WTC11 (cell line): ENCODE measurements around the gene MUC12. TPM values are rescaled to one million over a fixed set of nuclear protein-coding genes. Genes with fewer than 3 reads are reported as not detected.
"Not testable (repeated sequence)": the region's sequence is repeated elsewhere in the genome, so short reads cannot be mapped to it uniquely, and the experiment has no call there.

Source experiments
- ATAC-seq: fragments of 200-7000 bp; cut with Tn5 transposase; 2 replicates; pipeline ENCODE4 v1.10.0; 2021; ENCODE audit warnings: mild to moderate bottlenecking, moderate library complexity
- Bru-seq: library from RNA; stranded (reverse); fragments of 400-500 nt; gene quantifications from one replicate; lab custom pipeline; 2021; lab: Mats Ljungman, UMichigan
- CTCF ChIA-PET: fragments of 300-600 bp; sonication (Branson Sonifier 250); formaldehyde crosslinking; loops from one replicate; lab custom pipeline; 2021; ENCODE audit warnings: antibody characterized with exemption; lab: Charles Lee
- POLR2A ChIA-PET: fragments of 350-600 bp; sonication (Branson Sonifier 250); formaldehyde crosslinking; loops from one replicate; lab custom pipeline; 2021; ENCODE audit warnings: antibody characterized with exemption; lab: Charles Lee
- DNase-seq: peaks from one replicate; pipeline ENCODE4 v3.0.0; 2021; ENCODE audit warnings: low spot score
- H3K27ac Mint-ChIP-seq: 2 replicates; pipeline ENCODE4 v1.8.0; 2021; ENCODE audit warnings: mixed read lengths
- H3K27me3 Mint-ChIP-seq: 2 replicates; pipeline ENCODE4 v1.8.0; 2021; ENCODE audit warnings: low read depth, mild to moderate bottlenecking, moderate library complexity, mixed read lengths
- H3K36me3 Mint-ChIP-seq: 2 replicates; pipeline ENCODE4 v1.8.0; 2021; ENCODE audit warnings: mixed read lengths
- H3K4me1 Mint-ChIP-seq: 2 replicates; pipeline ENCODE4 v1.8.0; 2022; ENCODE audit warnings: mixed read lengths
- H3K4me3 Mint-ChIP-seq: 2 replicates; pipeline ENCODE4 v1.8.0; 2021; ENCODE audit warnings: mild to moderate bottlenecking, moderate library complexity, mixed read lengths
- H3K9me3 Mint-ChIP-seq: 2 replicates; pipeline ENCODE4 v1.8.0; 2021; ENCODE audit warnings: mixed read lengths
- AFF4 ChIP-seq: sonication (generic); formaldehyde crosslinking; IDR thresholded peaks from 2 replicates; pipeline ENCODE4 v1.8.1; 2023; ENCODE audit warnings: mild to moderate bottlenecking, missing genetic modification reagents, borderline replicate concordance
- ATF6 ChIP-seq: sonication (generic); formaldehyde crosslinking; IDR thresholded peaks from 2 replicates; pipeline ENCODE4 v1.8.1; 2023; ENCODE audit warnings: mild to moderate bottlenecking, missing genetic modification reagents
- CDX4 ChIP-seq: fragments of 250-450 bp; sonication (Bioruptor Pico); IDR thresholded peaks from 2 replicates; pipeline ENCODE4 v1.9.0; 2021; ENCODE audit warnings: moderate library complexity, mild to moderate bottlenecking, inconsistent platforms, borderline replicate concordance
- ESRRA ChIP-seq: sonication (generic); formaldehyde crosslinking; IDR thresholded peaks from 2 replicates; pipeline ENCODE4 v1.8.1; 2022; ENCODE audit warnings: mild to moderate bottlenecking, missing genetic modification reagents, borderline replicate concordance
- FOXP4 ChIP-seq: sonication (generic); formaldehyde crosslinking; IDR thresholded peaks from 2 replicates; pipeline ENCODE4 v1.8.0; 2022; ENCODE audit warnings: mild to moderate bottlenecking, missing genetic modification reagents
- HMGXB4 ChIP-seq: sonication (generic); formaldehyde crosslinking; IDR thresholded peaks from 2 replicates; pipeline ENCODE4 v1.8.1; 2023; ENCODE audit warnings: mild to moderate bottlenecking, moderate library complexity, missing genetic modification reagents
- KAT7 ChIP-seq: sonication (generic); formaldehyde crosslinking; IDR thresholded peaks from 2 replicates; pipeline ENCODE4 v1.8.1; 2023; ENCODE audit warnings: missing genetic modification reagents, mild to moderate bottlenecking, borderline replicate concordance
- OVOL2 ChIP-seq: fragments of 250-450 bp; sonication (Bioruptor Pico); IDR thresholded peaks from 2 replicates; pipeline ENCODE4 v1.9.0; 2021; ENCODE audit warnings: mild to moderate bottlenecking, borderline replicate concordance
- RORB ChIP-seq: fragments of 250-450 bp; sonication (Bioruptor Pico); IDR thresholded peaks from 2 replicates; pipeline ENCODE4 v1.9.0; 2021; ENCODE audit warnings: mild to moderate bottlenecking
- SP1 ChIP-seq: sonication (generic); formaldehyde crosslinking; conservative IDR thresholded peaks from 2 replicates; pipeline ENCODE4 v1.8.1; 2022; ENCODE audit warnings: missing genetic modification reagents
- USF1 ChIP-seq: sonication (generic); formaldehyde crosslinking; IDR thresholded peaks from 2 replicates; pipeline ENCODE4 v1.8.0; 2022; ENCODE audit warnings: mild to moderate bottlenecking, missing genetic modification reagents
- USF2 ChIP-seq: sonication (generic); formaldehyde crosslinking; IDR thresholded peaks from 2 replicates; pipeline ENCODE4 v1.8.1; 2023; ENCODE audit warnings: mild to moderate bottlenecking, missing genetic modification reagents, moderate library complexity
- ZNF532 ChIP-seq: fragments of 250-450 bp; sonication (Bioruptor Pico); IDR thresholded peaks from 2 replicates; pipeline ENCODE4 v1.9.0; 2021; ENCODE audit warnings: mild to moderate bottlenecking, borderline replicate concordance
- ZNF671 ChIP-seq: fragments of 250-450 bp; sonication (Bioruptor Pico); IDR thresholded peaks from 2 replicates; pipeline ENCODE4 v1.8.0; 2021; ENCODE audit warnings: mild to moderate bottlenecking
- long read RNA-seq, 3 experiments: library from RNA in 1 of 3; library from capped mRNA in 1 of 3; library from polyadenylated mRNA in 1 of 3; unstranded in 2 of 3; stranded (forward) in 1 of 3; transcript quantifications; one replicate each; pipeline ENCODE4 v2.0.0, GENCODE V29; 2021
- total RNA-seq: library from RNA; stranded (reverse); gene quantifications from 3 replicates; pipeline ENCODE4 v1.2.3, GENCODE V29; 2021

Gene MUC12
- total RNA-seq (5.7 to 6.5 TPM (median 5.8 TPM) in 3 replicates), Bru-seq, nascent RNA (percentile 21 among the genes with signal in this experiment)
- long read RNA-seq, experiment 1, partial matches to known transcripts = 0 of 5 reads
- long read RNA-seq, experiment 1, other reads (novel, unspliced or antisense) = 0 of 5 reads
- long read RNA-seq, experiment 2, partial matches to known transcripts = 0 of 6 reads
- long read RNA-seq, experiment 2, other reads (novel, unspliced or antisense) = 1 of 6 reads
- long read RNA-seq, experiment 3, partial matches to known transcripts = 0 of 4 reads
- long read RNA-seq, experiment 3, other reads (novel, unspliced or antisense) = 0 of 4 reads

GRCh38 chr7:100969066-100969615 lies at the start of gene MUC12:
Gene MUC12, plus strand, starts transcription at chr7:100969565. Its CDS starts 58 bp downstream, at chr7:100969623.
- peaks cover 2% of the 10 kb centered on the region for H3K9me3 Mint-ChIP-seq
- H3K27me3 Mint-ChIP-seq = peaks cover 22% of the 10 kb centered on the region
- H3K4me1 Mint-ChIP-seq = peaks cover 44% of the 10 kb centered on the region
- DNase-seq (no peak), ATAC-seq (no peak)
- TF ChIP-seq CDX4 = no peak
- TF ChIP-seq ESRRA = no peak
- no peak for TF ChIP-seq ATF6
- TF ChIP-seq USF2 (CRISPR knock-in tag) = no peak
- no peak for TF ChIP-seq ZNF671 (CRISPR knock-in tag)
- no peak for TF ChIP-seq USF1
- no peak for TF ChIP-seq OVOL2 (CRISPR knock-in tag)
- TF ChIP-seq AFF4 (CRISPR knock-in tag) = no peak
- TF ChIP-seq SP1 (CRISPR knock-in tag) = no peak
- no peak for TF ChIP-seq FOXP4 (CRISPR knock-in tag)
- no peak for TF ChIP-seq HMGXB4 (CRISPR knock-in tag)
- TF ChIP-seq KAT7 = no peak
- no peak for TF ChIP-seq ZNF532 (CRISPR knock-in tag)
- TF ChIP-seq RORB (CRISPR knock-in tag) = no peak
- CTCF ChIA-PET = no interaction called here
- POLR2A ChIA-PET = no interaction called here
- H3K27ac Mint-ChIP-seq = no peak within 1 kb of the TSS
- H3K4me3 Mint-ChIP-seq = no peak within 1 kb of the TSS
- H3K36me3 Mint-ChIP-seq = peaks cover 5% of the 10 kb centered on the region; the same call in 1 of the 2 replicates

GRCh38 chr7:100919779-100920437 lies 49.5 kb upstream of the MUC12 start:
- POLR2A ChIA-PET, ATAC-seq, H3K27me3 Mint-ChIP-seq, DNase-seq, H3K36me3 Mint-ChIP-seq, CTCF ChIA-PET, H3K4me3 Mint-ChIP-seq: not testable (repeated sequence)
- Mint-ChIP-seq H3K27ac (peak overlapping the region; percentile 59; the same call in 1 of the 2 replicates), H3K9me3 (peaks cover 13% of the 10 kb centered on the region), H3K4me1 (peaks cover 36% of the 10 kb centered on the region)
